ENCODE data around the gene USP49.
A peak's percentile ranks its signal among the peaks of the same experiment; 100 is the strongest.

USP49 gene

GRCh38 chr6:41892921-41893564 is 2.1 kb downstream of the USP49 start:
- DNase-seq (ENCODE audit: insufficient read length): no peak
- no peak for TF ChIP-seq TAF1 (IDR thresholded peaks at IDR 0.05; ENCODE audit: borderline replicate concordance, low read depth, low read length)
- TF ChIP-seq POLR2AphosphoS5 (IDR thresholded peaks at IDR 0.05; ENCODE audit: low read depth, low read length): no peak
- no peak for TF ChIP-seq POLR2A (IDR thresholded peaks at IDR 0.05; ENCODE audit: low read depth, low read length)
- FAIRE-seq: no peak

DNA sequence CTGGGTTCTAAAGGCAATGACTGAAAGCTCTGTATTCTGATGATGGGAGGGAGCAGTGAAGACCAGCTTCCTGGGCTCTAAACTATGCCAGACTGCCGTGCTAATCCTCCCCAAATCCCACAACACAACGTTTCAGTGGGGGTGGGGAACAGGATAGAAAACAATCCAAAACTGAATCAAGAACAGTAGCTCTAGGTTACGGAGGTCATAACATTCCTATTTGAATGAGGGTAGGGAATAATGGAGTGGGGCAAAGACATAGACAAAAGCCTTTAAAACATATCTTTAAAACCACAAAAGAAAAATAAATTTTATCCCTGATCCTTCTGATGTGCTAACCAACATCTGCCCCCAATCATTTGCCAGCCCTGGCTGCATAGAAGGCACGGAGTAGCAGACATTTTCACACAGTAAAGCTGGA is 7.8 kb downstream of the USP49 start:
- FAIRE-seq (no peak), DNase-seq (ENCODE audit: insufficient read length) (no peak)
- TF ChIP-seq POLR2A (IDR thresholded peaks at IDR 0.05; ENCODE audit: low read depth, low read length) (no peak), POLR2AphosphoS5 (IDR thresholded peaks at IDR 0.05; ENCODE audit: low read depth, low read length) (no peak), TAF1 (IDR thresholded peaks at IDR 0.05; ENCODE audit: borderline replicate concordance, low read depth, low read length) (no peak)

DNA sequence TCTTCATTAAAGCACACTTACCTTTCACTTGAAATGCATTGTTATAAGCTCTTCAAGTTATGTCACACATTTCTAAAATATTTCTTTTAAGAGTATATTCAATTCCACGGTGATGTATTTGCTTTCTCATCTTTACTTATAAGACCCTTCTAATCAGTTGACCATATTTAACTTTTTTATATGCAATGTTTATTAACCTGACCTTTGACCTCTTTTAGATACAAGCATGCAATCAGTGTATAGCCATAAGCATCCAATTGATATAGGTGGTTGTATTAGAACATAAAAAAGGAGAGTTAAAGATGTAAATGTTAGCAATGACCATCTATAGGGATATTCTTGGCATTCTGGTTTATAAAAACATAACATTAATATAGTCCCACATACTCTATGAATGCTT is 9.2 kb downstream of the USP49 start:
- FAIRE-seq: no peak
- DNase-seq (ENCODE audit: insufficient read length): no peak
- TF ChIP-seq POLR2A (IDR thresholded peaks at IDR 0.05; ENCODE audit: low read depth, low read length): no peak
- no peak for TF ChIP-seq POLR2AphosphoS5 (IDR thresholded peaks at IDR 0.05; ENCODE audit: low read depth, low read length)
- TF ChIP-seq TAF1 (IDR thresholded peaks at IDR 0.05; ENCODE audit: borderline replicate concordance, low read depth, low read length): no peak

GRCh38 chr6:41884957-41885356 is 10.2 kb downstream of the USP49 start:
- FAIRE-seq: no peak
- no peak for TF ChIP-seq POLR2A (IDR thresholded peaks at IDR 0.05; ENCODE audit: low read depth, low read length)
- no peak for TF ChIP-seq POLR2AphosphoS5 (IDR thresholded peaks at IDR 0.05; ENCODE audit: low read depth, low read length)
- TF ChIP-seq TAF1 (IDR thresholded peaks at IDR 0.05; ENCODE audit: borderline replicate concordance, low read depth, low read length): no peak
- no peak for DNase-seq (ENCODE audit: insufficient read length)

DNA sequence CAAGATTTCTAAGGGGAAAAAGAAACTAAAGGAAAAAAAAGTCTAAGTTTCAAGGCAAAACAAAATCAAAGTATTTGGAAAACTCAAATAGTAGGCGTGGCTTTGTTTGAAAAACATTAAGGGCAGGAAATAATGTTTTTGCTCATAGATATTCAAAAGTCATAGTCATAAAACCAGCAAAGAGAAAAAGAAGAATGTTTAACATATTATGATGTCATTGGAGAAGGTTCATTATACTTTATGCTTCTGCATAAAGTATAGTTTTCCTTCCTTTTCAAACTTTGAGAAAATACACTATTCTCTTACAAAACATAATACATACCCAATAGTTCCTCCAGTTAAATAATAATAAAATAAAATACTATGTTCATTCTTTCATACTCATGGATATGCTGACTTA is 13.7 kb downstream of the USP49 start:
- DNase-seq (ENCODE audit: insufficient read length) (no peak), FAIRE-seq (no peak)
- TF ChIP-seq POLR2AphosphoS5 (IDR thresholded peaks at IDR 0.05; ENCODE audit: low read depth, low read length) (no peak), TAF1 (IDR thresholded peaks at IDR 0.05; ENCODE audit: borderline replicate concordance, low read depth, low read length) (no peak), POLR2A (IDR thresholded peaks at IDR 0.05; ENCODE audit: low read depth, low read length) (no peak)

GRCh38 chr6:41878961-41879405 is 16.2 kb downstream of the USP49 start:
- no peak for FAIRE-seq
- no peak for DNase-seq (ENCODE audit: insufficient read length)
- TF ChIP-seq POLR2AphosphoS5 (IDR thresholded peaks at IDR 0.05; ENCODE audit: low read depth, low read length) (no peak), POLR2A (IDR thresholded peaks at IDR 0.05; ENCODE audit: low read depth, low read length) (no peak), TAF1 (IDR thresholded peaks at IDR 0.05; ENCODE audit: borderline replicate concordance, low read depth, low read length) (no peak)

- no peak for TF ChIP-seq POLR2A (IDR thresholded peaks at IDR 0.05; ENCODE audit: low read depth, low read length)
- no peak for TF ChIP-seq TAF1 (IDR thresholded peaks at IDR 0.05; ENCODE audit: borderline replicate concordance, low read depth, low read length)
- no peak for TF ChIP-seq POLR2AphosphoS5 (IDR thresholded peaks at IDR 0.05; ENCODE audit: low read depth, low read length)
- FAIRE-seq (no peak), DNase-seq (ENCODE audit: insufficient read length) (no peak)
Measured at GRCh38 chr6:41878246-41878645, 16.9 kb downstream of the USP49 start.

- FAIRE-seq (no peak), DNase-seq (ENCODE audit: insufficient read length) (no peak)
- no peak for TF ChIP-seq POLR2AphosphoS5 (IDR thresholded peaks at IDR 0.05; ENCODE audit: low read depth, low read length)
- no peak for TF ChIP-seq TAF1 (IDR thresholded peaks at IDR 0.05; ENCODE audit: borderline replicate concordance, low read depth, low read length)
Measured at GRCh38 chr6:41877051-41877680, 18.0 kb downstream of the USP49 start.

GRCh38 chr6:41874741-41875140 is 20.4 kb downstream of the USP49 start:
- no peak for FAIRE-seq
- no peak for TF ChIP-seq POLR2A (IDR thresholded peaks at IDR 0.05; ENCODE audit: low read depth, low read length)
- TF ChIP-seq POLR2AphosphoS5 (IDR thresholded peaks at IDR 0.05; ENCODE audit: low read depth, low read length): no peak
- no peak for TF ChIP-seq TAF1 (IDR thresholded peaks at IDR 0.05; ENCODE audit: borderline replicate concordance, low read depth, low read length)
- no peak for DNase-seq (ENCODE audit: insufficient read length)

DNA sequence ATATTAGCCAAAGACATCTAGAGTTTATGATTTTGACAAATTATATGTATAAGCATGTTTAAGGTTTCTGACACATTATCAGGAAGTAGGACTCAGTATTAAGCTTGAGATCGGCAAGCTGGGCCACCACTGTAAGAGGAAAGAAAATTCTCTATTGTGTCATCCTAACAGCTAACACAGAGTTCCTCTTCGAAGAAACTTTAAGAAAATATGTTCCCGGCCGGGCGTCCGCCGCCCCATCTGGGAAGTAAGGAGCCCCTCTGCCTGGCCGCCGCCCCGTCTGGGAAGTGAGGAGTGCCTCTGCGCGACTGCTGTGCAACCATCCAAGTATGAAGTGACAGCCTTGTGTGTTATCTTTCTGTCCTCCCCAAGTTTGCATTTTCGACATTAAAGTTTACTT is 23.0 kb downstream of the USP49 start:
- FAIRE-seq (no peak), DNase-seq (ENCODE audit: insufficient read length) (no peak)
- TF ChIP-seq TAF1 (IDR thresholded peaks at IDR 0.05; ENCODE audit: borderline replicate concordance, low read depth, low read length) (no peak), POLR2A (IDR thresholded peaks at IDR 0.05; ENCODE audit: low read depth, low read length) (no peak), POLR2AphosphoS5 (IDR thresholded peaks at IDR 0.05; ENCODE audit: low read depth, low read length) (no peak)

- TF ChIP-seq POLR2AphosphoS5 (IDR thresholded peaks at IDR 0.05; ENCODE audit: low read depth, low read length) (no peak), POLR2A (IDR thresholded peaks at IDR 0.05; ENCODE audit: low read depth, low read length) (no peak)
Measured at GRCh38 chr6:41871691-41872090, 23.5 kb downstream of the USP49 start.

DNA sequence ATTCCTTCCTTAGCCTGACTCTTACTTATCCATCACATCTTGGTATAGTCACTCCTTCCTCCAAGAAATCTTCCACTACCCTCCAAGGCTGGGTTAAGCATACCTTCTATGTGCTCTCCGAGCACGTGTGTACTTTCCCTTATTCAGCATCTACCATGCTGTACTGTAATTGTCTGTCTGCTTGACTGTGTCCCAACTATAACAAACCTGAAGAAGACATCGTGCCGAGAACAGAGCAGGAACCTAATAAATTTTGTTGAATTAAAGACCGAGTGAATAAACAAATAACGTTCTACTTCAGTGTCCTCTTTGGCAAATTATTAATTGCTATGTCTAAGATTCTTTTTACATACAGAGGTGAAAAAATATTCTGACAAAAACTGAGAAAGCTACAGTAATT is 35.8 kb downstream of the USP49 start:
- DNase-seq (ENCODE audit: insufficient read length) (no peak), FAIRE-seq (no peak)
- TF ChIP-seq POLR2A (IDR thresholded peaks at IDR 0.05; ENCODE audit: low read depth, low read length) (no peak), TAF1 (IDR thresholded peaks at IDR 0.05; ENCODE audit: borderline replicate concordance, low read depth, low read length) (no peak), POLR2AphosphoS5 (IDR thresholded peaks at IDR 0.05; ENCODE audit: low read depth, low read length) (no peak)

More at GRCh38 chr6:41871691-41872090, 23.5 kb downstream of the USP49 start:
- peak; percentile 17 for FAIRE-seq
- DNase-seq (ENCODE audit: insufficient read length): no peak

All from GM12892 (cell line).